Endometrium (tissue), 2 donors: ENCODE data around the gene OGFR.

Experiments
- FAIRE-seq: peaks from 2 replicates; lab custom pipeline; 2012; peaks lifted over from hg19 to GRCh38; lab: Jason Lieb, UNC
- donor health status: control.
- donor health status: control.

The OGFR gene

GRCh38 chr20:62861726-62862336 lies 57.2 kb downstream of the OGFR start, which contains the start of gene TCFL5:
TCFL5 (minus strand) TSS chr20:62861822; CDS start chr20:62861670, 152 bp downstream.
- FAIRE-seq = no peak
